GM21526 (cell line): Measurements from ENCODE around the gene CHIC2.

ENCODE experiments used
- ATAC-seq: cut with Tn5 transposase; IDR thresholded peaks from one replicate; pipeline ENCODE4 v1.9.1; 2021; ENCODE audit warnings: moderate library complexity; ENCODE audit not compliant: unreplicated experiment, low FRiP score

The CHIC2 gene

DNA sequence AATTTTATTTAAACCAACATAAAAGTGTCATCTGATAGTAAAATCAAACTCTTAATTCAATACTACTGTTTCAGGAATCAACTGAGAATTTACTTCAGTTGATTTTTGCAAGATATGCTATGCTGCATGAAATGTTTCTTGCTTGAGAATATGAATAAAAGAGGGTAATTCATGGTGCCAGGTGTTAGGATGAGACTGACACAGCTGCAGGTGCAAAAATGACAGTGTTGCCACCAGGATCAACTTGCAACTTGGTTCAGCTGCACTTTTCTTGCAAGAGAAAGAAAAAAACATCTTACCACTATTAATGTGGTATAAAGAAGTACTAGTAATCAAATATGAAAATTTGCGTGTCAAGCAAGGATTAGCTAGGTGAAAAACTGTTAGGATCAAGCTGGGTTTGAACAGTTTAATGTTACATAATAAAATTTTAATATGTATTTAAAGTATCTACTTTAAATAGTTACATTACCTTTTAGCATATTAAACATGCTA is 49.7 kb downstream of the CHIC2 start:
- no peak for ATAC-seq

DNA sequence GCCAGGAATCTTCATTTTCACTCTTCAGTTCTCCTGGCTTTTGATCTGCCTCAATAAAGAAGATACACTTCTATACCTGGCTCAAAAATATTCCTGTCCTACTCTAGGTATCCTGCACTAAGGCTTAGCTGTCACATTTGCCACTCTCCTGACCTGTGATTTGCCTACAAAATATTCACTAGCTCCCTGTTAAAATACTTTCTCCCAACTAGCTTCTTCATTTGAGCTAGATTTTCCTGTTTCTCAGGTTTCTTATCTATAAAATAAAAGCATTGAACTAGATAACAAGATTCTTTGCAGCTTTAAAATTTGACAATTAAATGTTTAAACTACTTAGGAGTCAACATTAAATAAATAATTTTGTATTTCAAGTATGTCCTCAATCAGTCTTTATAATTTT is 53.2 kb downstream of the CHIC2 start:
- no peak for ATAC-seq

DNA sequence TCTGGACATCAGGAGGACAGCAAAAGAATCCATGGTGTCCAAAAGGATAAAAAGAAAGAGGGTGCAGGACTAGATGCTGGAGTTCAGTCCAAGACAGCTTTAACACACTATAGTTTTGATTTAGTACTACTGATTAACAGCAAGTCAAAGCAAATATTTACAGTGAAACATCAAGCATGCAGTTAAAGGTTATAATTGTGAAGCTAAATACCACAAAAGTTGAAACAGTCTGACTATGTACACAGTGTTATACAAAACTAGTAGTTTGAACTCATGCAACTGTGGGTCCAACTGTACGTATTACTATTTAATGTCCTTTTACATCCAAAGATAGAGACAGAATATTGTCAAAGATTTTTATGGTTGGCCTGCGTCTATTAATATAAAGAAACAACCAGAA is 57.6 kb downstream of the CHIC2 start:
- no peak for ATAC-seq

DNA sequence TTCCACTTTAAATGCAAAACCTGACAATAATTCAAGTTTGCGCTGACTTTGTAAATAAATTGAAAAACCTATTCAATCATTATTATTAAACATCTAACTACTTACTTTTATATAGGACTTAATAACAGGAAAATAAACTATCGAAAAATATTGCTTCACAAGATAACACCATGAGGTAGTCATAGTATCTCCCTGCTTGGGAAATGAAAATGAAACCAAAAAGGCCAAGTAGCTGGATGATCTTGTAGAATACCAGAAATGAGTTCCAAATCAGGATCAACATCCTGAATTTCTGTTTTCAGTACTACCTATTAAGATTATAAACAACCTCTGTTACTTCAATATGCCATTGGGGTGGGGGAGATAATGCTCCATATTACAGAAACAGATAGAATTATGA is 58.9 kb downstream of the CHIC2 start:
- ATAC-seq: no peak

DNA sequence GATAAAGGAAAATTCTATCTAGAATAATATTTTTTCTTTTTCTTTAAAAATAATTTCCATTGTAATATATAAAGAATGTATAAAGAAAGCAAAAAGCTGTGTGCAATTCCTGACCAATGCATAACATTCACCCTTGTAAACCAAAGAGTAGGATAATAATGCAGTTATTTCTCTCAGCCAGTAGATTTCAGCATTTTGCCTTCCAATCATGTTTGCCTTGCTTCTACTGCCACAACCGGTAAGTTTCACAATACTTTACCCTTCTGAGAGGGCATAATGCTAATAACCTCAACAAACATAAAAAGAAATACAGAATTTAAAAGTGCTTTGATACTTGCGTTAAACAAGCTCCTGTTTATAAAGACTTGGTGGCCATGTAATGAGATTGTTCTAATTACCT is 59.9 kb downstream of the CHIC2 start:
- no peak for ATAC-seq

DNA sequence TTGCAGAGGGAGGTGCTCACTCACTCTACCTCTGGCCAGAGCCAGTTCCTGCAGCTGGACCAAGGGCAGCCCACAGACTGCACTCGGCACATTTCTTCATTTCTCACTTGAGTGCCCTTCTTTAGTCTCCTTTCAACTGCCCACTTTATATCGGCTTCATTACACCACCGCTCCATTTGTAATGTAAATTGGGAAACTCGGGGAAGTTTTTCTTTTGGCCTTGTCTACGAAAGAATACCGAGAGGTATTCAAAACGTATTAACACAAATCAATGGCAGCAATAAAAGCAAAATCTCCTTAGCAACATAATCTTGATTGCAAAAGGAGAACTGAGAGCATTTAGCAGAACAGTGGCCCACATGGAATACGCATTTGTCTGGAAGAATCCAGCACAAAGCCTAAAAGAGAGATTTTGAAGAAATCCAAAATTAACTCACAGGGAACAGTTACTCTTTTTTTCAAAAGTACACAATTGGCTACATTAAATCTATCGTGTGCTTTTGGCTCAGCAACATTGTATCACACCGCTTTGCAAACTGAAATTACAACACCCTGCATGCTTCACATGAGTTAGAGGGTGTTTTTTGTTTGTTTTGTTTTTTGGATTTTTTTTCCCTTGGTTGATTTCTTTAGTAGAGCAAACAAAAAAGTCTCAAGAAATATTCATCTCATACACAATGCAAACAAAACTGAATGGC is 62.6 kb downstream of the CHIC2 start:
- no peak for ATAC-seq

DNA sequence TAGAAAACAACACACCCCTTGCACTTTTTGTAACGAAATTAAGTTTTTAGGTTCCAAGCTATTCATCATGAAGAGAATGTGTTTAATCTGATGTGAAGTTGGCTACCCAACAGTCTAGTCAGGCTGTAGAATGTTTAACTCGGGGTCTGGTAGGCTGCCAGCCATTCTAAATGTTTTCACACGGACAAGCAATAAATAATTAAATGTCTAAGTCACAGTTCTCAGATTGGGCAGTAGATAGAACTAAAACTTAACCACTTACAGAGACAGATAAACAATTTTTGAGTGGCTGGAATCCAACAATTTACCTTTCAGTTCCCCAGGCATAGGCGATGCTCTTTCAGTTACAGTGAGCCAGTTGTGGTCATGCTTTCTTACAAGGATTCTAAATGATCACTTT is 66.5 kb downstream of the CHIC2 start:
- ATAC-seq: no peak

DNA sequence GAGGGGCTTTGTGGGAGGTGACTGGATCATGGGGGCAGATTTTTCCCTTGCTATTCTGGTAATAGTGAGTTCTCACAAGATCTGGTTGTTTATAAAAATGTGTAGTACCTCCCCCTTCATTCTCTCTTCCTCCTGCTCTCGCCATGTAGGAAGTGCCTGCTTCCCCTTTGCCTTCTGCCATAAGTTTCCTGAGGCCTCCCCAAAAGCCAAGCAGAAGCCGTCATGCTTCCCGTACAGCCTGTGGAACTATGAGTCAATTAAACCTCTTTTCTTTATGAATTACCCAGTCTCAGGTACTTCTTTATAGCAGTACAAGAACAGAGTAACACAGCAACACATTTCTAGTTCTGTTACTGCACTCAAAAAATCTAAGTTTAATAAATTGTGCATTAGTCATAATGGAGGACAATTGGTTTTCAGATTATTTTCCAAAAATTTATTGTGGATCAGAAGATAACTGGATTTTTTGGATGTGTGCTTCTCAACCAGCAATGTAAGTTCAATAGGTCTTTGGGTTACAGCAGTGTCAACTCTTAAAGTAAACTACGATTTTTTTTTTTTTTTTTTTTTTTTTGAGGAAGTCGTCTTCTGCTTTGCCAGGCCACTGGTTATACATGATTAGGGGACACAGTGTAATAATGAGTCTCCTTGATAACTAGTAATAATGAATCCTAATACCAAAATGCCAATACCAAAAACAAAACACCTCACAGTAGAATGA is 69.9 kb downstream of the CHIC2 start:
- no peak for ATAC-seq

DNA sequence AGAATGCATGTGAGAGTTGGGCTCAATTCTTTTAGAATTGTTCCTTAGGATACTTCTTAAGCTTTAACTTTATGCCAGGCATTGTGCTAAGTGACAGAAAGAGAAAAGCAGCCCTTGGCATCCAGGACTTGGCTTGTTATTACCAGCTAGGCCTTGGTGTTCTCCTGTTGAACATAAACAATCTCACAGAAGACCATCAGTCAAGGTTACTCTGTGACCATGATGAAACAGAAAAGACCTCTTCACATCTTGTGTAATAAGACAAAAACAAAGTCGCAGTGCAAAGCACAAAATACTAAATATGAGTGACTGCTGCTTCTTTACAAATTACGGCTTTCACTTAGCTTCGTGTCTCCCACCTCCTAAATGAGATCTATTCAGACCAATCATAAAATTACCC is 71.6 kb downstream of the CHIC2 start:
- no peak for ATAC-seq

DNA sequence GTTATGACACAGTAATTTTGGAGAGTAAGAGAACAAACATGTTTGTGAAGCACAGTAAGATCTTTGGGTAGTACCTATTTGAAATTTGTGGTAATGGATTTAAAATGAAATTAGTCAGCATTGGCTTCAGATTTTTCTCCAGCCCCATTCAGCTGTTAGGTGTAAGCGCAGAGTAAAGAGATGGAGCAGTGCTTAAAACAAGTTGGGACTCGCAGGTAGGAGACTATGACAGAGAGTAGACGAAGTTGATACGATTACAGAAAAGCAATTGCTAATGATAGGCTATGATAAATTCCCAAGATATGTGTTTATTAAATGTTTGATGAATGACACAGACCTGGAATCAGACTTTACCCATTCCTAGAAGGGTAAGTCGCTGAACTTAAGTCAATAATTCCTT is 72.6 kb downstream of the CHIC2 start:
- ATAC-seq: no peak

DNA sequence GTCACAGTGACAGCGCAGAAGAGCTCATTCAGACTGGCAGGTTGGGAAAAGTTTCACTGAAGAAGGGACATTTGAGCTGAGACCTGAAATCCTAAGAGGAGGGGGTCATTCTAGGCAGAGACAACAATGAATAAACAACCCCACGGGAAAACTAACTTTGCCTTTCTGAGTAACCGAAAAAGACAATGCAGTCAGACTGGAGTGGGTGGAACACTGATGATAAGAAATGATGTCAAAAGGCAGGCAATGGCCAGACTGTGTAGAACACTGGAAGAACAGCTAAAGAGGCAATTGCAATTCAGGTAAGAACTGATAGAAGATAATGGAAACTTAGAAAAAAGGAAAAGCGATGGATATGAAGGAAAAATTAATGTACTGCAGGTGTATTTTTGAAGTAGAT is 73.8 kb downstream of the CHIC2 start:
- no peak for ATAC-seq

DNA sequence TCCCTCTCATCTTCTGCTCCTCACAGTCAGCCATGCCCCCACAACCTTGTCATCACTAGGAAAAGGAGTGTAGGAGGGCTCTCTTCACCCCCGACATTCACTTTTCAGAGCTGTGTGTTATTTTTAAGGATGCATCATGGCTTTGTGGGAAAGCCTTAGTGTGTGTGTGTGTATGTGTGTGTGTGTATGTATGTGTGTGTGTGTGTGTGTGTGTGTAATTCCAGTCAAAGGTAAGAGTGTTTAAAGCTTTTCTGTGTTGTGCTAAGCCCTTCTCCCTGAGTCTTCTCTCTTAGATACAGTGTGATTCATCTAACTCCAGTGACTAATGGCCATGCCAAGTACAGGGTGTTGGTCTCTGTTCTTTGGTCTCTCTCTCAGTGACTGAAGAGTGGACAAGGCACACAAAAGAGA is 76.6 kb downstream of the CHIC2 start:
- ATAC-seq: no peak

DNA sequence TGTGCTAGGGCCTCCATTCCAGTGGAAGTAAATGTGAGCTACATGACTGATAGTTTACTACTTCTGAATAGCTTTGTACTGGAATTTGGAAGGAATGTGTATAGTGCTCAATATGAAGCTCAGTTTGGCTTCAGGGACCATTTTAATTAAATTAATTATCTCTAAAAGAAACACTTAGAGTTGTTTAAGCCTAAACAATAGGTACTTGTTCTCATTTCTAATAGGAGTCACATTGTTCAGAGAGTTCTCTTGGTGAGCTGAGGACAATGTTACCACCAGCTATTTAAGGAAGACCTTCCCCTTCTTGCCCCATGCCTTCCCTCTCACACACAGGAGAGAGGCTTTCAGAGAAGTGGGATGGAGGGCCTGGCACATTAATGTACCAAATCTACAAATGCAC is 78.3 kb downstream of the CHIC2 start:
- no peak for ATAC-seq

DNA sequence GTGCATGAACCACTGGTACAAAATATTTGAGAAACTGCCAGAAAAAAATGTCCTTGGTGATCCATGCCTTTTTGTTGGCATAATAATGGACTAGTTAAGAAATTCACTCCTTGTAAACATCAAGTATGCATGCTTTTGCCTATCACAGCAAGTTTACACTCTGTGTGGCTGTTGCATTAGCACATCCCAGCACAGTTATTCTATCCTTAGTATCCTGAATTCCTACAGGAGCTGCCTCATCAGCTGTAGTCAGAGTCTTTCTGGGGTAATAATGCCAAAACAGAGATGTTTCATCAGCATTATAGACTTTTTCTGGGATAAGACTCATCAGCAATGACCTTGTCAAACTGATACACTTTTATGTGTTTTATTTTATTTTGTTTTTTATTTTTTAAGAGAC is 82.8 kb downstream of the CHIC2 start:
- no peak for ATAC-seq

DNA sequence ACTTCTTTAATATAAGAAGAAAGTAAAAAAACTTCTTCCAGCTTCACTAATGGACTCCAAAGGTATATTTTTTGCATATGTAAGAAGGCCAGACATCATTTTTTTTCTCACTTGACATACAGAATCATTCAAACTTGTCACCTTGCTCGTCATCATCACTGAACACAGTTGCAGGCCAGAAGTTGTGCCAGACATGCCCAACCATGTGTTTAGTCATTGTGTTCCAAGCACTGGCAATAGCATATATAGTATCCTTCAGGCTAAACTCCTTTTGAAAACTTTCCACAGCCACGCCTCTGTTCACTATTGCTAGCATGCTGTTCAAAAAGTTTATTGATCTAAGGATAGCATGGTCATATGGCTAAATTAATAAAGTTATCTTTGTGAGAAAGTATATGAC is 83.3 kb downstream of the CHIC2 start:
- ATAC-seq: no peak

DNA sequence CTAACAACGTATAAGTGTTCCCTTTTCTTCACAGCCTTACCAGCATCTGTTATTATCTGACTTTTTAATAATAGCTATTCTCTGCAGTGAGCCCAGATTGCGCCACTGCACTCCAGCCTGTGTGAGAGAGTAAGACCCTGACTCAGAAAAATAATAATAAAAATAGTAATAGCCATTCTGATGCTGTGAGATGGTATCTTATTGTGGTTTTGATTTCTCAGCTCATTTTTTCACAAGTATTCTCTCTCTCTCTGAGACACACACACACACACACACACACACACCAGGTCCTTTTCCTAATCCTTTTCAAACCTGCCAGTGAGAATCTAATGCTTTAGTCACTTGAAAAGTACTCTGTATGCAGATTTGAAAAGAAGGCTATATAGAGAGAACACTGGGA is 89.8 kb downstream of the CHIC2 start:
- ATAC-seq: no peak

DNA sequence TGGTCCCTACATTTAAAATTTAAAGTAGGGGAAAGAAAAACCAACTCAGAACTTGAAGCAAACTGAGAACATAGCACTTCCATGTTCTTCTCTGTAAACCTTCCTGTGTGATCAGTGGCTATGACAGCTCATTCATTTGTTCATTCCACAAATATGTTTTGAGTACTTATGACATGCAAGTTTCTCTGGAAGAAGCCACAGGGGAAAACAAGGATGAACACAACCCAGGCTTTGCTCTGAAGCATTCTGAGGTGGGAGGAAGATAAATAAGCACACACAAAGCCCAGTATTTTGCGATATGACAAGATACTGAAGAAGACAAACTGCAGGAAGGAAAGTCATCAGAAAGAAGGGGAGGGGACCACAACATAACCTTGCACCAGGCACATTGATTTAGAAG is 96.4 kb downstream of the CHIC2 start:
- ATAC-seq: no peak

DNA sequence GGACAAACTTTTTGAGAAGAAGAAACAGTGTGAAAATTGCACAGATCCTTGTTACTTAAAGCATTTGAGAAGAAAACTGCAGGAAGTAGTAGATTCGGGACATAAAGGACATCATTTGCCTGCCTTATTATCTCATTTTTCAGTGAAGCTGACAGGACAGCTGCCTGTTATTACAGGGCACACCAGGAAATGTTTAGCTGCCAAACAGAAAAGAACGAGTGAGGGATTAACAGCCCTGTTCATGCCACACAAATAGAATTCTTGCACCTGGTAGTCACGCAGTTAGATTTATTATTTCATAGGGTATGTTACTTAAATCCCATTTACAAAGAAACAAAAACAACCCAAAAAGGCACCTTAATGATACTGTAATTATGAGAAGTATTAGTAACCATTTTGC is 100.6 kb downstream of the CHIC2 start:
- ATAC-seq: no peak

DNA sequence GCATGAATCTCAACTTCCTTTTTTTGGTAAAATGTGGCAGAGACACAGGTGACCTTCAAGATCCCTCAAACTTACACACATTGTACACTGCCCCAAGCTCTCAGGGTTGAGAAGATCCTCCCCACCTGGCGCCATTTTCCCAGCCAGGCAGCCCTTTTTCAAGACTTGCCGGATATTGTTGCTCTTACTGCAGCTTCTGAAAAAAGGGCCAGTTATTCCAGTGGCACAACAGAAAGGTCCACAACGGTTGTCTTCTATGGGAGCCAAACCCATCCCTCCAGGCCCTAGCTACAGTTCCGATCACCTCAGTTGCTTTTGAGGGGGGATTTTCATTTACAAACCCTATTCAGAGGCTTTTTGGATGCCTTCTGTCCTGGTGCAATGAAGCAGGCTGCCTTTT is 101.1 kb downstream of the CHIC2 start:
- no peak for ATAC-seq

DNA sequence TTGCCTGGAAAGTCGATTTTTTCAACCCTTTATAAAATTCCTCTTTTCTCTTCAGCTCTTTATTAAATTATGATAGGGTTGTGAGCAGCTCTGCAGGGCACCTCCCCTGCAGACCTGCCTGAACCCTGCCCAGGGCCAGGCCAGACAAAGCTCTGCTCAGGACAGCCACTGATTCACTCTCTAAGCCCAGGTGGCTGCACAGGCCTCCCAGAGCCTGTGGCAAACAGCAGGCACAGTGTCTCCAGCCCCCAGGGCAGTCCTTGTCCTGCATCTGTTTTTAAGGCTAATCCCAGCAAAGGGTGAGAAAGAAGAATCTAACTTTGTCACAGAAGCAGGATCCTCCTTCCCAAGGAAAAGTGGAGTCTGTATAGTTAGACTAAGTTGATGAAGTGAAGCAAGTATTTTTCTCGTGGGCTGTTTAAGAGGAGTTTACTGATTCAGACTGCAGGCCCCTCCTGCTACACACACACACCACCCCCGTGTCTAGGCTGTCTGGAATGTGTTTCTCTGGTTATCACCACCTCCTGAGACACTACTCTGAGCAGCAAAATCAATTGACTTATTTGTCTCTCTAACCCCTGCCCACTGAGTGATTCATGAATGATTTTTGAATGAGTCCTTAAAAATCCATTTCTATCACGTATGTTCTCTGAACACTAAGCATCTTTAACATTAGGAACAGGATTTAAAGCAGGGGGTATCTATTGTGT is 101.7 kb downstream of the CHIC2 start:
- ATAC-seq: no peak

DNA sequence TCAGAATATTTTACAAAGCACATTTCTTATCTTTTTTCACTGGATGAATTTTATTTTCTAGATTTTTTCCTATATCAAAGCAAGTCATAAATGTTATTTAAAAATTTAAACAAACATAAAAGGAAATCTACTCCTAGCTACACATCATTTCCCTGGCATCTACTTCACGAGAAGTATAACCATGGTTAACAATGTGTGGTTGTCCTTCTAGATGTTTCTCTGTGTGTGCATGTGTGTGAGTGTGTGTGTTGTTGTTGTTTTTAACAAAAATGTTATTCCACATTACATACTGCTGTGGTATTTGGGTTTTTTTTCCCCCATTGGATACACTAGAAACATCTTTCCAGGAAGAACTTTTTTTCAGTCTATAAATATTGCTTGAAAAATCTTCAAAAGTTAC is 103.1 kb downstream of the CHIC2 start:
- no peak for ATAC-seq

DNA sequence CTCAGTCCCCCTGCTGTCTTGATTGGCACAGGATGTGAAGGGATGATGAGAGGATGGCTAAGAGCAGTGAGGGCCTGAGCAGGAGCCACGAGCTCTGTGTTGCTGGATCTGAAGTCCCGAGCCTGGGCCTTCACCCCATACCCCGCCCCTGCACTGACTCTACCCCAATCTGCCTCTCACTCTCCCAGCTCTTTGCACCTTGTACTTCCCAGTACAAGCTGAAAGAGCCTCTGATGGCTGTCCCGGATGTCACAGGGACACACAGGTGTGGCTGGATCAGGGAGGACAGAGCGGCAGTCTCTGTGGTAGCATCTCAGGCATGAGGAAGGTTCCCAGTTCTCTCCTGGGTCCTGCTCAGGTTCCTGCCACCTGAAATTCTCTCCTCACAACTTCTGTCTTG is 103.6 kb downstream of the CHIC2 start:
- ATAC-seq: no peak
